HepG2 (cell line): ENCODE data around the gene TMCC1. TPM values are rescaled to one million over a fixed set of nuclear protein-coding genes. Genes with fewer than 3 reads are reported as not detected.

Experiments used
- ATAC-seq: fragments of 200-7000 bp; cut with Tn5 transposase; 3 replicates; pipeline ENCODE4 v1.9.1; 2020; ENCODE audit warnings: mild to moderate bottlenecking, moderate library complexity
- BruUV-seq: library from RNA; stranded (reverse); fragments of 400-500 nt; replicated peaks from 2 replicates; lab custom pipeline; 2021; lab: Mats Ljungman, UMichigan
- CTCF ChIA-PET: fragments of 300-600 bp; formaldehyde crosslinking; extraction: SDS; loops from one replicate; lab custom pipeline; 2021; ENCODE audit warnings: low total read pairs, inconsistent platforms, low intra/inter-chr PET ratio; lab: Yijun Ruan, JAX
- POLR2A ChIA-PET: fragments of 350-600 bp; sonication (Branson Sonifier 250); formaldehyde crosslinking; loops from one replicate; lab custom pipeline; 2020; ENCODE audit warnings: antibody characterized with exemption, inconsistent platforms; lab: Yijun Ruan, JAX
- DNase-seq: peaks from one replicate; pipeline ENCODE4 v3.0.0-alpha.2; 2015; ENCODE audit warnings: low spot score
- FAIRE-seq: peaks from 3 replicates; lab custom pipeline; 2011; peaks lifted over from hg19 to GRCh38; lab: Jason Lieb, UNC
- H2AFZ ChIP-seq: one replicate; pipeline ENCODE4 v1.6.1; 2011; ENCODE audit warnings: low read length, inconsistent platforms
- H3K27ac ChIP-seq: fragments of 300-600 bp; 3 replicates; pipeline ENCODE4 v1.8.0; 2011; ENCODE audit warnings: mixed run types, mild to moderate bottlenecking, mixed read lengths, low read length, inconsistent platforms; ENCODE audit not compliant: insufficient read depth; ENCODE audit errors: extremely low read length
- H3K27me3 ChIP-seq, 2 experiments: fragments of 200-600 bp in 1 of 2; 2 replicates in 1 of 2; 3 replicates in 1 of 2; pipeline versions ENCODE4 v1.6.0 to v1.8.0; 2011; ENCODE audit warnings: low read length in 2 of 2, mild to moderate bottlenecking in 2 of 2, moderate library complexity in 2 of 2, inconsistent platforms in 1 of 2; ENCODE audit not compliant: insufficient read depth in 2 of 2, control insufficient read depth in 1 of 2
- H3K36me3 ChIP-seq, 2 experiments: fragments of 200-600 bp in 1 of 2; replicated peaks in 1 of 2; 2 replicates in 1 of 2; 3 replicates in 1 of 2; pipeline versions ENCODE4 v1.5.1 to v1.8.0; 2011; ENCODE audit warnings: low read length in 2 of 2, inconsistent platforms in 1 of 2; ENCODE audit not compliant: insufficient read depth in 2 of 2, control insufficient read depth in 1 of 2
- H3K4me1 ChIP-seq: 2 replicates; pipeline ENCODE4 v1.5.1; 2012; ENCODE audit warnings: low read length, inconsistent platforms; ENCODE audit not compliant: insufficient read depth
- H3K4me2 ChIP-seq: 2 replicates; pipeline ENCODE4 v1.6.0; 2011; ENCODE audit warnings: low read depth, low read length, inconsistent platforms
- H3K4me3 ChIP-seq, 3 experiments: fragments of 200-600 bp in 1 of 3; sonication (generic), shearing (Covaris generic) in 1 of 3; replicated peaks in 1 of 3; 2 replicates each; pipeline ENCODE4 v1.5.1; 2011 to 2016; ENCODE audit warnings: low read length in 3 of 3, inconsistent platforms in 2 of 3, low read depth in 2 of 3, mild to moderate bottlenecking in 2 of 3, control low read depth in 1 of 3, mixed read lengths in 1 of 3; ENCODE audit not compliant: insufficient read depth in 1 of 3
- H3K79me2 ChIP-seq: one replicate; pipeline ENCODE4 v1.6.1; 2011; ENCODE audit warnings: low read length, inconsistent platforms; ENCODE audit not compliant: insufficient read depth
- H3K9ac ChIP-seq: 2 replicates; pipeline ENCODE4 v1.6.0; 2011; ENCODE audit warnings: mild to moderate bottlenecking, low read depth, low read length, inconsistent platforms; ENCODE audit not compliant: insufficient read depth
- H3K9me3 ChIP-seq: 2 replicates; pipeline ENCODE4 v1.5.1; 2012; ENCODE audit warnings: mild to moderate bottlenecking, low read length
- H4K20me1 ChIP-seq: 2 replicates; pipeline ENCODE4 v1.6.0; 2011; ENCODE audit warnings: inconsistent platforms, mild to moderate bottlenecking, low read length, moderate library complexity; ENCODE audit not compliant: insufficient read depth
- AGO2 ChIP-seq: fragments of 200-400 bp; formaldehyde crosslinking; optimal IDR thresholded peaks from 2 replicates; pipeline ENCODE3; 2017; ENCODE audit warnings: mild to moderate bottlenecking, low read depth, low read length, moderate library complexity
- ARNT2 ChIP-seq: sonication (generic); formaldehyde crosslinking; IDR thresholded peaks from 2 replicates; pipeline ENCODE4 v1.8.0; 2022; ENCODE audit warnings: mild to moderate bottlenecking, low read depth, missing genetic modification reagents, moderate library complexity
- ATRX ChIP-seq: sonication (generic); formaldehyde crosslinking; IDR thresholded peaks from 2 replicates; pipeline ENCODE4 v1.4.0; 2020; ENCODE audit warnings: missing genetic modification reagents, borderline replicate concordance
- FLYWCH1 ChIP-seq: sonication (generic); formaldehyde crosslinking; IDR thresholded peaks from 2 replicates; pipeline ENCODE4 v1.8.1; 2023; ENCODE audit warnings: mild to moderate bottlenecking, missing genetic modification reagents
- IRF2 ChIP-seq: IDR thresholded peaks from 2 replicates; pipeline ENCODE4 v1.6.1; 2018; ENCODE audit warnings: missing genetic modification reagents, missing compliant biosample characterization
- KLF16 ChIP-seq, 2 experiments: sonication (generic) in 1 of 2; formaldehyde crosslinking in 1 of 2; IDR thresholded peaks; 2 replicates each; pipeline versions ENCODE4 v1.6.1 to v1.8.0; 2016 to 2023; ENCODE audit warnings: missing genetic modification reagents in 2 of 2, missing compliant biosample characterization in 1 of 2
- RBM39 ChIP-seq: fragments of 200-400 bp; formaldehyde crosslinking; IDR thresholded peaks from one replicate; pipeline ENCODE4 v1.6.1; 2018; ENCODE audit warnings: antibody characterized with exemption, mild to moderate bottlenecking, low read depth, low read length; ENCODE audit not compliant: poor library complexity, severe bottlenecking
- SRSF4 ChIP-seq: fragments of 200-400 bp; formaldehyde crosslinking; IDR thresholded peaks from one replicate; pipeline ENCODE4 v1.6.1; 2018; ENCODE audit warnings: mild to moderate bottlenecking, low read depth, low read length, moderate library complexity; ENCODE audit not compliant: poor library complexity, severe bottlenecking
- TBP ChIP-seq: sonication (generic); formaldehyde crosslinking; IDR thresholded peaks from 2 replicates; pipeline ENCODE4 v1.5.0; 2020; ENCODE audit warnings: missing genetic modification reagents
- TEAD3 ChIP-seq: optimal IDR thresholded peaks from 2 replicates; pipeline ENCODE3; 2016; ENCODE audit warnings: borderline replicate concordance
- ZKSCAN5 ChIP-seq: sonication (generic); formaldehyde crosslinking; IDR thresholded peaks from 2 replicates; pipeline ENCODE4 v1.5.1; 2020; ENCODE audit warnings: mild to moderate bottlenecking, missing genetic modification reagents
- ZMAT3 ChIP-seq: sonication (generic); formaldehyde crosslinking; conservative IDR thresholded peaks from 2 replicates; pipeline ENCODE4 v1.7.0; 2021; ENCODE audit warnings: missing genetic modification reagents
- ZNF121 ChIP-seq: sonication (generic); formaldehyde crosslinking; IDR thresholded peaks from 2 replicates; pipeline ENCODE4 v1.5.0; 2020; ENCODE audit warnings: mild to moderate bottlenecking, missing genetic modification reagents
- ZNF136 ChIP-seq: sonication (generic); formaldehyde crosslinking; IDR thresholded peaks from 2 replicates; pipeline ENCODE4 v1.8.1; 2022; ENCODE audit warnings: low read depth, mild to moderate bottlenecking, moderate library complexity, missing genetic modification reagents
- ZNF160 ChIP-seq: sonication (generic); formaldehyde crosslinking; IDR thresholded peaks from 2 replicates; pipeline ENCODE4 v1.8.0; 2022; ENCODE audit warnings: mild to moderate bottlenecking, inconsistent platforms, missing genetic modification reagents
- ZNF256 ChIP-seq: sonication (generic); formaldehyde crosslinking; conservative IDR thresholded peaks from 2 replicates; pipeline ENCODE4 v1.4.0; 2020; ENCODE audit warnings: missing genetic modification reagents
- ZNF614 ChIP-seq: IDR thresholded peaks from 2 replicates; pipeline ENCODE4 v1.6.1; 2018; ENCODE audit warnings: missing biosample characterization, missing genetic modification reagents, inconsistent platforms, borderline replicate concordance
- WGBS: methylation state at CpG from one replicate; pipeline ENCODE4 v1.1.6; 2017; ENCODE audit warnings: low lambda C conversion rate; 5-methylcytosine and 5-hydroxymethylcytosine counted together
- in situ Hi-C: cut with HindIII; loops from 2 replicates; pipeline ENCODE4 v1.10.0; 2017; ENCODE audit warnings: low pct_unique_long_range_greater_than_20kb; ENCODE audit not compliant: extremely low pct_ligation_motif_present
- intact Hi-C: fragments of 100-400 bp; cut with micrococcal nuclease; formaldehyde crosslinking; loops from one replicate; pipeline ENCODE4 v1.10.0; 2022; ENCODE audit not compliant: unreplicated experiment
- polyA plus RNA-seq, 8 experiments: library from polyadenylated mRNA; depleted of rRNA in 3 of 8; stranded (reverse) in 7 of 8; unstranded in 1 of 8; fragments of >200 nt; fragmentation: Illumina TruSeq in 4 of 8; extraction: Trizol in 4 of 8; gene quantifications; 2 replicates each; pipeline versions ENCODE4 v1.2.1 to v1.2.3, GENCODE V29; 2011 to 2016; ENCODE audit warnings: low read depth in 4 of 8, missing spikeins in 1 of 8, mixed read lengths in 1 of 8; ENCODE audit not compliant: insufficient read depth in 1 of 8
- total RNA-seq, 5 experiments: library from RNA; depleted of rRNA; stranded (reverse); fragments of >200 nt; fragmentation: Illumina TruSeq; extraction: Trizol; gene quantifications; 2 replicates each; pipeline ENCODE4 v1.2.3, GENCODE V29; 2016; ENCODE audit warnings: low read depth in 1 of 5
- TF ChIP-seq, protein P1 (sequence below): sonication (generic); formaldehyde crosslinking; IDR thresholded peaks from 2 replicates; pipeline ENCODE4 v1.4.0; 2020; ENCODE audit warnings: missing genetic modification reagents
- TF ChIP-seq, protein P2 (sequence below): sonication (generic); formaldehyde crosslinking; IDR thresholded peaks from 2 replicates; pipeline ENCODE4 v1.4.0; 2020; ENCODE audit warnings: mild to moderate bottlenecking, missing genetic modification reagents
- TF ChIP-seq, protein P3 (sequence below): sonication (generic); formaldehyde crosslinking; IDR thresholded peaks from 2 replicates; pipeline ENCODE4 v1.5.0; 2020; ENCODE audit warnings: mild to moderate bottlenecking, missing genetic modification reagents
- TF ChIP-seq, protein P4 (sequence below): sonication (generic); formaldehyde crosslinking; IDR thresholded peaks from 2 replicates; pipeline ENCODE4 v1.4.0; 2020; ENCODE audit warnings: mild to moderate bottlenecking, low read depth, missing genetic modification reagents

Gene TMCC1
- total and polyA plus RNA-seq, 2 of the 13 experiments (the other 11 are each of a cell fraction or from before 2014, with no cell fraction given): 12.1 to 264 TPM

DNA sequence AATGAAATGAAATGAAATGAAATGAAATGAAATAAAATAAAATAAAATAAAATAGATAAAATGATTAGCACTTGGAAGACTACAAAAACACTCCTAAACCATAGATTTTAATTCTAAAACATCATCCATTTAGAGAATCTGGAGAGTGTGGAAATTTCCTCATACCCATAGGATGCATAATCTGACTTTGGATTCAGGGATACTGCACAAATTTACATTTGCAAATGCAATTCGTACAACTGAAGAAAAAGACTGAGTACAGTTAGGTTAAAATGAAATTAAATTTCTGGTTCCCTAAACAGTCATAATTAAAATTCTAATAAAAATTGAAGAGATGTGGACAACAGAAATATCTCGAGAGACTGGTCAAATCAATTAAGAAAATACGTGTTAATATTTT, 122.9 kb downstream of the TMCC1 start (continued):
- TF ChIP-seq ZNF121 (CRISPR knock-in tag) (no peak), KLF16 (CRISPR knock-in tag; IDR thresholded peaks at IDR 0.05) (no peak), ZNF256 (no peak), ZKSCAN5 (CRISPR knock-in tag) (no peak), ZNF136 (CRISPR knock-in tag) (no peak), ATRX (no peak), ZMAT3 (CRISPR knock-in tag) (no peak)

DNA sequence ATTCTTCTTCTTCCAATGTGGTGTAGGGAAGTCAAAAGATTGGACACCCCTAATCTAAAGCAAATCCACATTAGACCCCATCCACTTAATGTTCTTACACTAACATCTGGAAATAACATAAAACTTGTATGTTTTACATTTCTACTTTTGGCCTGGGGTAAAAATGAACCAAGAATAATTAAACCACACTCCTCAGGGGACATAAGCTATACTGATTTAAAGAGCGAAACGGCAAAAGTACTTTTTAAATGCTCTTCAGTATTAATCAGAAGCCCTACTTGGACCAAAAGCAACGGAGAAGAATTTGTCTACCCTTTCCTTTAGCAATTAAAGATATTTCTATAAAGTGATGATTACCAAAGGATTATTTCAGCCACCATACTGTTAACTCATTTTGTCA, 123.9 kb downstream of the TMCC1 start:
- Histone ChIP-seq H3K27me3 (no peaks in the 10 kb centered on the region), H3K9me3 (no peaks in the 10 kb centered on the region), H3K4me3 (no peak overlapping the region), H3K79me2 (no peaks in the 10 kb centered on the region), H3K9ac (no peak overlapping the region), H4K20me1 (no peaks in the 10 kb centered on the region), H3K27ac (no peak overlapping the region), H3K4me2 (no peak overlapping the region), H2AFZ (no peak overlapping the region), H3K36me3 (no peaks in the 10 kb centered on the region), H3K4me1 (peaks cover 6% of the 10 kb centered on the region; the same call in 1 of the 2 replicates)
- WGBS: 95% methylated on average over 3 of the region's 3 CpGs
- in situ Hi-C loops (no loop called here), intact Hi-C loops (no loop called here)
- FAIRE-seq (no peak), ATAC-seq (no peak), DNase-seq (no peak)
- ChIA-PET POLR2A (no interaction called here), CTCF (no interaction called here)
- BruUV-seq: no TSS peak
- no peak for TF ChIP-seq ZNF614 (CRISPR knock-in tag)
- no peak for TF ChIP-seq ARNT2 (CRISPR knock-in tag)
- TF ChIP-seq, protein P1, sequence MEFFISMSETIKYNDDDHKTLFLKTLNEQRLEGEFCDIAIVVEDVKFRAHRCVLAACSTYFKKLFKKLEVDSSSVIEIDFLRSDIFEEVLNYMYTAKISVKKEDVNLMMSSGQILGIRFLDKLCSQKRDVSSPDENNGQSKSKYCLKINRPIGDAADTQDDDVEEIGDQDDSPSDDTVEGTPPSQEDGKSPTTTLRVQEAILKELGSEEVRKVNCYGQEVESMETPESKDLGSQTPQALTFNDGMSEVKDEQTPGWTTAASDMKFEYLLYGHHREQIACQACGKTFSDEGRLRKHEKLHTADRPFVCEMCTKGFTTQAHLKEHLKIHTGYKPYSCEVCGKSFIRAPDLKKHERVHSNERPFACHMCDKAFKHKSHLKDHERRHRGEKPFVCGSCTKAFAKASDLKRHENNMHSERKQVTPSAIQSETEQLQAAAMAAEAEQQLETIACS (CRISPR knock-in tag): no peak
- no peak for TF ChIP-seq IRF2 (CRISPR knock-in tag)
- TF ChIP-seq TBP: no peak
- no peak for TF ChIP-seq AGO2
- TF ChIP-seq, protein P2, sequence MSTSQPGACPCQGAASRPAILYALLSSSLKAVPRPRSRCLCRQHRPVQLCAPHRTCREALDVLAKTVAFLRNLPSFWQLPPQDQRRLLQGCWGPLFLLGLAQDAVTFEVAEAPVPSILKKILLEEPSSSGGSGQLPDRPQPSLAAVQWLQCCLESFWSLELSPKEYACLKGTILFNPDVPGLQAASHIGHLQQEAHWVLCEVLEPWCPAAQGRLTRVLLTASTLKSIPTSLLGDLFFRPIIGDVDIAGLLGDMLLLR (CRISPR knock-in tag): no peak
- TF ChIP-seq SRSF4: no peak
- TF ChIP-seq, protein P3, sequence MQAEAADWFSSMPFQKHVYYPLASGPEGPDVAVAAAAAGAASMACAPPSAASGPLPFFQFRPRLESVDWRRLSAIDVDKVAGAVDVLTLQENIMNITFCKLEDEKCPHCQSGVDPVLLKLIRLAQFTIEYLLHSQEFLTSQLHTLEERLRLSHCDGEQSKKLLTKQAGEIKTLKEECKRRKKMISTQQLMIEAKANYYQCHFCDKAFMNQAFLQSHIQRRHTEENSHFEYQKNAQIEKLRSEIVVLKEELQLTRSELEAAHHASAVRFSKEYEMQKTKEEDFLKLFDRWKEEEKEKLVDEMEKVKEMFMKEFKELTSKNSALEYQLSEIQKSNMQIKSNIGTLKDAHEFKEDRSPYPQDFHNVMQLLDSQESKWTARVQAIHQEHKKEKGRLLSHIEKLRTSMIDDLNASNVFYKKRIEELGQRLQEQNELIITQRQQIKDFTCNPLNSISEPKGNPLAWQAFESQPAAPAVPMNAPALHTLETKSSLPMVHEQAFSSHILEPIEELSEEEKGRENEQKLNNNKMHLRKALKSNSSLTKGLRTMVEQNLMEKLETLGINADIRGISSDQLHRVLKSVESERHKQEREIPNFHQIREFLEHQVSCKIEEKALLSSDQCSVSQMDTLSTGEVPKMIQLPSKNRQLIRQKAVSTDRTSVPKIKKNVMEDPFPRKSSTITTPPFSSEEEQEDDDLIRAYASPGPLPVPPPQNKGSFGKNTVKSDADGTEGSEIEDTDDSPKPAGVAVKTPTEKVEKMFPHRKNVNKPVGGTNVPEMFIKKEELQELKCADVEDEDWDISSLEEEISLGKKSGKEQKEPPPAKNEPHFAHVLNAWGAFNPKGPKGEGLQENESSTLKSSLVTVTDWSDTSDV: no peak
- TF ChIP-seq ZMAT3 (CRISPR knock-in tag): no peak
- TF ChIP-seq TEAD3 (CRISPR knock-in tag): no peak
- TF ChIP-seq ZNF160 (CRISPR knock-in tag): no peak
- TF ChIP-seq RBM39: no peak
- TF ChIP-seq FLYWCH1 (CRISPR knock-in tag): no peak
- TF ChIP-seq, protein P4, sequence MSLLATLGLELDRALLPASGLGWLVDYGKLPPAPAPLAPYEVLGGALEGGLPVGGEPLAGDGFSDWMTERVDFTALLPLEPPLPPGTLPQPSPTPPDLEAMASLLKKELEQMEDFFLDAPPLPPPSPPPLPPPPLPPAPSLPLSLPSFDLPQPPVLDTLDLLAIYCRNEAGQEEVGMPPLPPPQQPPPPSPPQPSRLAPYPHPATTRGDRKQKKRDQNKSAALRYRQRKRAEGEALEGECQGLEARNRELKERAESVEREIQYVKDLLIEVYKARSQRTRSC (CRISPR knock-in tag): no peak
